GM21447 (cell line): ENCODE results near the gene VENTX.
"Not testable (repeated sequence)": the region's sequence is repeated elsewhere in the genome, so short reads cannot be mapped to it uniquely, and the experiment has no call there.

Experiments used
- ATAC-seq: cut with Tn5 transposase; IDR thresholded peaks from one replicate; pipeline ENCODE4 v1.9.1; 2021; ENCODE audit not compliant: unreplicated experiment

Gene VENTX

GRCh38 chr10:133254421-133255120, 16.9 kb downstream of the VENTX start:
- no peak for ATAC-seq

GRCh38 chr10:133255323-133255722, 17.7 kb downstream of the VENTX start:
- no peak for ATAC-seq

GRCh38 chr10:133257489-133258065, 19.9 kb downstream of the VENTX start:
- ATAC-seq, result peak; percentile 30

- peak; percentile 23 for ATAC-seq
Measured at GRCh38 chr10:133258066-133258817, 20.6 kb downstream of the VENTX start.

GRCh38 chr10:133258818-133259601, 21.4 kb downstream of the VENTX start:
- ATAC-seq, result no peak

- no peak for ATAC-seq
Measured at GRCh38 chr10:133259602-133259989, 21.9 kb downstream of the VENTX start.

- ATAC-seq, result peak; percentile 42
Measured at GRCh38 chr10:133260895-133261725, 23.5 kb downstream of the VENTX start.

- ATAC-seq, result peak; percentile 43
Measured at GRCh38 chr10:133261726-133262325, 24.2 kb downstream of the VENTX start.

- ATAC-seq, result no peak
Measured at GRCh38 chr10:133262696-133263095, 25.0 kb downstream of the VENTX start.

GRCh38 chr10:133263674-133264073, 26.0 kb downstream of the VENTX start:
- ATAC-seq, result no peak

- ATAC-seq, result no peak
Measured at GRCh38 chr10:133264461-133264860, 26.8 kb downstream of the VENTX start.

- not testable (repeated sequence) for ATAC-seq
Measured at GRCh38 chr10:133265052-133265451, 27.4 kb downstream of the VENTX start.

- no peak for ATAC-seq
Measured at GRCh38 chr10:133266056-133266795, 28.6 kb downstream of the VENTX start.

- ATAC-seq, result no peak
Measured at GRCh38 chr10:133267293-133267692, 29.6 kb downstream of the VENTX start.

- no peak for ATAC-seq
Measured at GRCh38 chr10:133267829-133268228, 30.2 kb downstream of the VENTX start.

- ATAC-seq, result no peak
Measured at GRCh38 chr10:133268532-133268931, 30.9 kb downstream of the VENTX start.

GRCh38 chr10:133269367-133269766, 31.7 kb downstream of the VENTX start:
- no peak for ATAC-seq

GRCh38 chr10:133270204-133270603, 32.5 kb downstream of the VENTX start:
- no peak for ATAC-seq

- no peak for ATAC-seq
Measured at GRCh38 chr10:133270773-133271297, 33.2 kb downstream of the VENTX start.
